Esophagus (tissue), 2 donors: ENCODE results near the gene ATXN2. TPM values are rescaled to one million over a fixed set of nuclear protein-coding genes. Genes with fewer than 3 reads are reported as not detected.

Experiments
- H3K27ac ChIP-seq, 2 donors: one replicate each; pipeline ENCODE4 v1.5.1; 2013; ENCODE audit warnings: low read depth in 2 of 2, mild to moderate bottlenecking in 2 of 2, inconsistent platforms in 1 of 2, low read length in 1 of 2, moderate library complexity in 1 of 2
- H3K27me3 ChIP-seq, 2 donors: one replicate each; pipeline ENCODE4 v1.6.1; 2013; ENCODE audit warnings: low read length in 2 of 2, control low read depth in 1 of 2, mild to moderate bottlenecking in 1 of 2; ENCODE audit not compliant: insufficient read depth in 2 of 2, control insufficient read depth in 1 of 2
- H3K36me3 ChIP-seq, 2 donors: one replicate each; pipeline ENCODE4 v1.6.1; 2013; ENCODE audit warnings: low read length in 1 of 2; ENCODE audit not compliant: control insufficient read depth in 2 of 2, insufficient read depth in 2 of 2
- H3K4me1 ChIP-seq, 2 donors: one replicate each; pipeline ENCODE4 v1.6.1; 2013; ENCODE audit warnings: low read length in 1 of 2; ENCODE audit not compliant: control insufficient read depth in 2 of 2, insufficient read depth in 2 of 2
- H3K4me3 ChIP-seq, 2 donors: one replicate each; pipeline ENCODE4 v1.5.1; 2013; ENCODE audit warnings: low read length in 2 of 2, mild to moderate bottlenecking in 2 of 2, low read depth in 1 of 2, moderate library complexity in 1 of 2
- H3K9me3 ChIP-seq, 2 donors: one replicate each; pipeline ENCODE4 v1.6.1; 2013; ENCODE audit warnings: mild to moderate bottlenecking in 2 of 2, low read depth in 1 of 2, low read length in 1 of 2, moderate library complexity in 1 of 2; ENCODE audit not compliant: control insufficient read depth in 2 of 2, insufficient read depth in 1 of 2
- WGBS, 2 donors: extraction: QIAGEN DNeasy Blood & Tissue Kit; methylation state at CpG; one replicate each; pipeline ENCODE4 v1.1.7; 2013; 5-methylcytosine and 5-hydroxymethylcytosine counted together
- polyA plus RNA-seq, 2 donors: library from polyadenylated mRNA; stranded (reverse); fragments of 200-250 nt; gene quantifications; one replicate each; pipeline ENCODE4 v1.2.3, GENCODE V29; 2013
- donor health status: healthy with polysubstance abuse.
- donor health status: Bipolar disorder and iron deficiency.

The ATXN2 gene
- polyA plus RNA-seq, 2 donors: 10.0 to 18.0 TPM

DNA sequence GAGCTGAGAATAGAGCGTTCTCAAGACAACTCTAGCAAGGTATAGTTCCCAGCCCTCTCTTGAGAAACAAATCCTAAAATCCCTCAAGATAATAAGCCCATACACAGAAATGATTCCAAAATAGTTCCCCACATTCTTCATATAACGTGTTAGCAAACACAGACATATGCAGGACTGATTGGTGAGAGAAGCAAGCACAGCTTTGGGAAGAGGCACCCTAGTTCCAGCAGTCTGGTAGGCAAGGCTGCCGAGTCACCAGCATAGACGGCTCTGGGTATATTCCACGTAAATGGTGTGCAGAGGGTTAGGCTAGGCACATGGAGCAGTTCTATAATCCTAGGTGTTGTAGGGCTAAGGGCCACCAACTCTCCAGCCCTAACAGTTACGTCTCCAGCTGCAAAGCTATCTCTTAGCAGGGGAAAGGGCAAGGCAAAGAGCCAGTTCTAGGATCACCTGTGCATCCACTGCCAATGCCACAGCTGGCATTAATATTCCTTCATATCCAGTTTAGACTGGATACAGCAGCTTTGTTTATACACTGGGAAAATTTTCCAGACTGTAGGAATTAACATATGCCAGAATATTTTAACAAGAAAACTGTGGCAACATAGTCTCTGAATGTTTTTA, 140.5 kb downstream of the ATXN2 start:
- Histone ChIP-seq H3K27ac (no peak overlapping the region), H3K4me1 (no peaks in the 10 kb centered on the region), H3K27me3 (no peaks in the 10 kb centered on the region), H3K36me3 (peaks cover 20 to 29% of the 10 kb centered on the region in 2 donors), H3K9me3 (no peaks in the 10 kb centered on the region), H3K4me3 (no peak overlapping the region)
- WGBS, 2 donors: 83 to 91% methylated on average over 6 of the region's 6 CpGs

DNA sequence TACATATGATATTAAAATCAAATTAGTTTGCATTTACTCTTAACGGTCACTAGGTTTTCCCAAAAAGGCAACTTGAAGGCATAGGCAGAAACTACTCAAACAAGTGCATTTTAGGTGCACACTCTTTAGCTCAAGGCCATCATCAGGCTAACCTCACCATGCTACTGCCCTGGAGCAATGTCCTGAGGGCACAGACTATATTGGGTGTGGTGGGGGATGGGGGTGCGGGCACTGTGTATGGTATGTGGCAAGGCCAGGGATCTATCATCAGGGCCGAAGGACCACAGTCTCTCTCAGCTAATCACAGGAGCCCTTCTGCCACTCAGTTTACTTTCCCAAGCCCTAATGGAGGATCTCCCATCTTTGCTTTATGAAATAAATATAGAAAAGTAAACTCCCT, 141.5 kb downstream of the ATXN2 start:
- 92 to 94% methylated on average over 3 of the region's 3 CpGs for WGBS, 2 donors
- no peak overlapping the region for H3K4me3 ChIP-seq
- H3K4me1 ChIP-seq: no peaks in the 10 kb centered on the region
- no peaks in the 10 kb centered on the region for H3K9me3 ChIP-seq
- H3K27ac ChIP-seq: no peak overlapping the region
- H3K27me3 ChIP-seq: no peaks in the 10 kb centered on the region
- H3K36me3 ChIP-seq: peaks cover 24 to 34% of the 10 kb centered on the region in 2 donors

DNA sequence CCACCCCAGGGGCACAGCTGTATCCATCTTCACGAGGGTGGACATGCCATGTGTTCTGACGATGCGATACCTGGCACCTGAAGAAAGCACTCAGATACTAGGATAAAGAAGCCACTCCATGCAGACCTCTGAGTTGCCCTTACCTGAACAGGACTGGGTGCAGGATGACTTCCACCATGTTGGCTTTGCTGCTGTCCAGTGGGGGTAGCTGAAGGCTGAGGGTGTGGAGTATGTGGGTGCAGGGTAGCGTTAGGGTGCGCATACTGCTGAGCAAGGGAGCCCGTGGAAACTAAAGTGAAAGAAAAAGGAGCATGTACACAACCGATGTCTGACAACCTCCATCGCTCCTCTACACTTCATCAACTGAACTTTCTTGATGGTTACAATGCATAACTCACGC, 142.0 kb downstream of the ATXN2 start:
- H3K4me1 ChIP-seq: no peaks in the 10 kb centered on the region
- H3K27me3 ChIP-seq: no peaks in the 10 kb centered on the region
- H3K36me3 ChIP-seq: peaks cover 24 to 34% of the 10 kb centered on the region in 2 donors
- no peak overlapping the region for H3K4me3 ChIP-seq
- 93 to 96% methylated on average over 9 of the region's 9 CpGs for WGBS, 2 donors
- no peak overlapping the region for H3K27ac ChIP-seq
- H3K9me3 ChIP-seq: no peaks in the 10 kb centered on the region

DNA sequence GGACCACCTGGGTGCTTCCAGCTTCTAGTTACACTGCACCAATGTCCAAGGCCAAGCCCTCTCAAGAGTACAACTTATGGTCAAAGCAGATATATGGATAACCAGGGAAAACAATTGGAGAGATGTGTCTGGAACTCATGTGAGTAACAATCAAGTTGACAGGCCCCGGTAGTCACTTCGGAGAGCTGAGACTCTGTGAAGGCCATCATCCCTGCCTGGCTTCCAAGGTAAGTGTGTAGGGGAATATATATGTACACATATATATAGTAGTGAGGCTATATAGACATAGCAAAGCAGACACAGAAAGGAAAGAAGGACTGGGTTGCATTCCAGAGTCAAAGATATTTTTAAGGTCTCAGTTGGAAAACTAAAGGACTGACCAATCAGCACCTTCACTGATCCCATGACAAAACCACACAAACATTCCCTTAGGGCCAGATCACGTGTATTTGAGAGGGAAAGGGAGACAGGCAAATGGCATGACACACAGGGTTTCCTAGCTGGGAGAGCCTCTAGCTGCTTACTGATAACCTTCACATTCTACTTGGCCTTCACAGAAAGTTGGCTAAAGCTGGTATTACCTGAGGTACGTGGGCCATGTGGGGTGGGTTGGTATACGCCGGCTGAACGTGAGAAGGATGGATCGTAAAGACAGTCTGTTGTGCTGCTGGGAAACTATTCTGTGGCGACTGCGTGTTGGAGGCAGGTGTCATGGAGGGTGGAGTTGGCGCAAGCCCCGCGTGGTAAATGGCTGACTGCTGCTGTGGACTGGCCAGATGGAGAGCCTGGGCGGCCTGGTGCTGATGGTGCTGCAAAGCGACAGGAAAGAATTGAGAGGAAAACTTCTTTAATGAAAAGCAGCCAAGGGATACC, 143.4 kb downstream of the ATXN2 start:
- H3K4me1 ChIP-seq: no peaks in the 10 kb centered on the region
- WGBS, 2 donors: 91 to 95% methylated on average over 15 of the region's 15 CpGs
- H3K27ac ChIP-seq: no peak overlapping the region
- H3K27me3 ChIP-seq: no peaks in the 10 kb centered on the region
- no peak overlapping the region for H3K4me3 ChIP-seq
- H3K9me3 ChIP-seq: no peaks in the 10 kb centered on the region
- H3K36me3 ChIP-seq: peaks cover 24 to 35% of the 10 kb centered on the region in 2 donors

DNA sequence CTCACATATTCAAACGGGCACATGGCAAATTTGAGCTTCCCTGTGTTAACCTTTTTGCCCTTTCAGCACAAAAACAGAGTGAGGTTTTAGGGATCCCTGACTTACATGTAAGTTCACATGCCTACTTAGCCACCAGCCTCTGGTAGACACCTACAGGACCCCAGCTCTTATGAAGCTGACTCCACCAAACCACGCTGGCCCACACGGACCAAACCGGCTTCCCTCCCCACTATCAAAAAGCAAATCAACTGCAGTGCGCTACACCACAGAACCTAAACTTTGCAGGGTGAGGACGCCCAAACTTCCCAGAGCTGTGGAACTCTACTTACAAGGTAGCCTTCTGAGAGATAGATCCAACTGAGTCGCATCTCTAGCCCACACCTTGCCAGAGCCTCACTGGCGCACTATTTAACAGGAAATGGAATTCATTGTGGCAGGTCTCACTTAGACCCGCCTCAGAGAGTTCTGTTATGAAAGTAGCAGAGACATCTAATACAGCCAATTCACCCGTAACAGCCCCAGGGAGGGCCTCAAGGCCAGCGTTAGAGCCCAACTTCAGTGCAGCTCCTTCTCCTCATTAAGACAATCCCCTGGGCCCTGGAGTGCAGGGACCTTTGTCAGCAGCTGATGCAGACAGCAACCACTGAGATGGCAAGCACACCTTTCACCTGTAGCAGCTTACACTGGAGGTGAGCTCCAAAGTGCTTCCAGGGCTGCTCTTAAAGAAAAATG, 144.2 kb downstream of the ATXN2 start:
- WGBS, 2 donors: 80 to 89% methylated on average over 11 of the region's 11 CpGs
- Histone ChIP-seq H3K9me3 (no peaks in the 10 kb centered on the region), H3K4me3 (no peak overlapping the region), H3K36me3 (peaks cover 24 to 37% of the 10 kb centered on the region in 2 donors), H3K4me1 (no peaks in the 10 kb centered on the region), H3K27me3 (no peaks in the 10 kb centered on the region), H3K27ac (no peak overlapping the region)

DNA sequence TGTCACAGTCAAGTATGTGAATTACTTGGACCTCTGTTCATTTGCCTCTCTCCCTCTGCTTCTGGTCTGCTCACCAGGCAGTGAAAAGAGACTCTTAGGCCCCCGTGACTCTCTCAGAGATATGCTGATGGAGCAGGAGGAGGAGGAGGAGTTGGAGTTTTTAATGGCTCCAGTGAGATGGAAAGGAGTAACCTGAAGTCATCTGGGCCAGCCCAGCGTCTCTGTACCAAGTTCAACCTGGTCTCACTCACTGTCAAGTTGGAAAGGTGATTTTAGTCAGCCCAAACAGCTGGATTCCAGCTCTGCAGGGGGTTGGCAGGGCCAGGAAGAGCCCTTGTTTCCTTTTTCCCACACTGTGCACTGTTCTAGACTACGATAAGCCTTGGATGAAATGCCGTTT, 144.8 kb downstream of the ATXN2 start:
- H3K4me1 ChIP-seq: no peaks in the 10 kb centered on the region
- 68 to 79% methylated on average over 4 of the region's 4 CpGs for WGBS, 2 donors
- no peaks in the 10 kb centered on the region for H3K9me3 ChIP-seq
- no peak overlapping the region for H3K27ac ChIP-seq
- H3K27me3 ChIP-seq: no peaks in the 10 kb centered on the region
- H3K36me3 ChIP-seq: peaks cover 24 to 37% of the 10 kb centered on the region in 2 donors
- no peak overlapping the region for H3K4me3 ChIP-seq

DNA sequence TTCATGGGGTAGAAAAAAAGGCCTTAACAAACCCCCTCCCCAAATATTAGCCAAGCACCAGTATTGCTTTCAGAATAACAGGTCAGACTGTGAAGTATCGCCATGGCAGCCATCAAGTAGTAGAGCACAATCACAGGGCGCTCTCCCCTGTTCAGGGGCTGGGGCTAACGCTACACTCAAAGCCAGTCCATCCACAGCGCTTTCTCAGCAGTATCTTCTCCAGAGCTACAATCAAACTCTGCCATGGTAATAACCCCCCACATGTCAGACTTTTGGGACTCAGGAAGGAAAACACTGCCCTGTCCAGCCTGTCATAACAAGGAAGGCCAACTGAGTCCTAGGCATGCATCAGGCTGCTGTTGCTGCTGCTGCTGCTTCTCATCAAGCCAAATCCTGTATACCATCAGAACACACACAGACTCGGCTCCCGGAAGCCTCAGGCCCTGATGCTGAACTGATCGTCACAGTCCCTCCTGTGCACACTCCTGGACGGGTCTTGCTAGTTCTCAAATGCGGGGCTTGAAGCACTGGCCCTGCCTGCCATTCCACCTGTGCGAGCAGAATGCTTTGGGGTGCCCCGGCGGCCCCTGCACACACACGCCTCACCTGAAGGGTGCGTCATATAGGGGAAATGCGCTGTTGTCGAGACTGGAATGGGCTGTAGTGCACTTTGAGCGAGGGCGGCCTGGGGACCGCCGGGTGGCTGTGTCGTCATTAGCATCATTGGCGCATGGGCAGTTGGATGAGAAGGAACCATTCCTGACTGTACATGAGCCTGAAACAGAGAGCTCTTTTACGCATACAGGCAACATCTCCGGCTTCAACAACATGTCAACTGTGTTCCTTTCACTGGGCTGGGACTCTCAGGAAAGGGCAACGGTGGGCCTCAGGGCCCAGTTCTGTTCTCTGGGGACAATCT, 145.8 kb downstream of the ATXN2 start:
- WGBS, 2 donors: 92% methylated on average over 25 of the region's 25 CpGs
- Histone ChIP-seq H3K9me3 (no peaks in the 10 kb centered on the region), H3K4me3 (no peak overlapping the region), H3K36me3 (peaks cover 27 to 39% of the 10 kb centered on the region in 2 donors), H3K27me3 (no peaks in the 10 kb centered on the region), H3K27ac (no peak overlapping the region), H3K4me1 (no peaks in the 10 kb centered on the region)

DNA sequence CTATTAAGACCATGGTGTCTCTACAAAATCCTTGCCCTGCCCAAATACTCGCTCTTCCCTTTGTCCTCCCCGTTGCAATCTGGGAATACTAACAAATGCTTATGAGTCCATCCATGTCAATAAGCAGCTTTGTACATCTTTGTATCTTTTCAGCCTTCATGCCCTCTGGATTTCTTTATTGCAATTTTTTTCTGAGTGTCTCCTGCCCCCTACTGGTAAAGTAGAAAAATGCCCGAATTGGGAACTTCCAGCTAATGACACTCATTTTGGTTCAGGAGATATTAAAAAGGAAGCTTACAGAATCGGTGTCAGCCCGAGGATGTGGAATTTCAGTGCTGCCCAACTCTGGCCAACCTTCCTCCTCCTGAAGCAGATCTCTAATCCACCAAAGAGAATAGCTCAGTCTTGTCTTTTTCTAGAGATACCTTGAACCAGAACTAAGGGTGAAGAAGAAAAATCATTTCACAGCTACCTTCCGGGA, 147.4 kb downstream of the ATXN2 start:
- Histone ChIP-seq H3K27me3 (no peaks in the 10 kb centered on the region), H3K4me3 (no peak overlapping the region), H3K27ac (no peak overlapping the region), H3K36me3 (peaks cover 32 to 50% of the 10 kb centered on the region in 2 donors), H3K9me3 (no peaks in the 10 kb centered on the region), H3K4me1 (no peaks in the 10 kb centered on the region)
- 30 to 31% methylated on average over 6 of the region's 6 CpGs for WGBS, 2 donors

DNA sequence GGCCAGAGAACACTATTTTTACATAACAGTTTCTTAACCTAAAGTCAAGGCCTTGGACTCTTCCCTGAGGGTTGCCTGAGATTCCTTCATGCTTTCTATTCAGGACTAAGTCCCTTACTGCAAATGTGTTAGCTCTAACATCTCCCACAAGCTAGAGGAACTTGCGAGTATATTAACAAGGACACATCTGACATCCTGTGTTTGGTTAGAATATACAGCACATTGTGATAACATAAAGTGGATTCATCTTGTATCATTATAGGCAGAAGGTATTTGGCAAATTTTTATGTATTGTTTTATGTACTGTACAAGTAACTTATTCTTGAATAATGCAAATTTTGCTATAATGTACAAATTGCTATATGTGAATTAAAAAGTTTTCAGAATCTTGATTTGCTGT, 147.9 kb downstream of the ATXN2 start:
- Histone ChIP-seq H3K4me1 (no peaks in the 10 kb centered on the region), H3K27ac (no peak overlapping the region)
- 66 to 70% methylated on average over 1 of the region's 1 CpG for WGBS, 2 donors

More for the DNA sequence above, 147.9 kb downstream of the ATXN2 start:
- no peaks in the 10 kb centered on the region for H3K9me3 ChIP-seq
- peaks cover 32 to 52% of the 10 kb centered on the region in 2 donors for H3K36me3 ChIP-seq
- no peak overlapping the region for H3K4me3 ChIP-seq
- no peaks in the 10 kb centered on the region for H3K27me3 ChIP-seq
